Renal cortex interstitium (tissue), 11 donors: Measurements from ENCODE around the gene ARL5A. TPM values are rescaled to one million over a fixed set of nuclear protein-coding genes. Genes with fewer than 3 reads are reported as not detected.

Experiments used
- DNase-seq, 11 donors: peaks; one replicate each; pipeline ENCODE4 v3.0.0-alpha.2; 2013; ENCODE audit warnings: low read depth in 9 of 11, low spot score in 4 of 11; ENCODE audit errors: extremely low read depth in 1 of 11
- polyA plus RNA-seq, 3 donors: library from polyadenylated mRNA; unstranded; fragments of 120-200 nt; gene quantifications; one replicate each; pipeline ENCODE4 v1.2.1, GENCODE V29; 2013; ENCODE audit not compliant: insufficient read length in 3 of 3

The ARL5A gene
- polyA plus RNA-seq, 3 donors: 37.5 to 43.5 (median 41.3) TPM

DNA sequence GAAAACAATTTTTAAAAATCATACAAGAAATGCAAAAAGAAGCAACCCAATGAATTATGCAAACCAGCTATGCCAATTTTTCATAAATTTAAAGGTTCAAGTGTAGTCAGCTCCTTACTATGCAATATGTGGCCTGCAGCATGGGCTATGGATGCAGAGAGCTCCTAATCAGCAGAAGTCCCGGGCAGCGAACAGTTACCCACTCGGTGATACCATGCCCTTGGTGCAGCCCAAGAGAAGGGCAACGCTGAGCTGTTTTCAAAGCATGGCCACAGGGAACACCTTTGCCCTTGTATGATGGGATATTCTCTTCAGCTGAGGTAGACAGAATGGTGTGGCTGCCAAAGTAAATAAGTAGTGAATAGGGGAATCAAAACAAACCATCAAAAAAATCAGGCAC is 17.3 kb upstream of the ARL5A start:
- no peak for DNase-seq

DNA sequence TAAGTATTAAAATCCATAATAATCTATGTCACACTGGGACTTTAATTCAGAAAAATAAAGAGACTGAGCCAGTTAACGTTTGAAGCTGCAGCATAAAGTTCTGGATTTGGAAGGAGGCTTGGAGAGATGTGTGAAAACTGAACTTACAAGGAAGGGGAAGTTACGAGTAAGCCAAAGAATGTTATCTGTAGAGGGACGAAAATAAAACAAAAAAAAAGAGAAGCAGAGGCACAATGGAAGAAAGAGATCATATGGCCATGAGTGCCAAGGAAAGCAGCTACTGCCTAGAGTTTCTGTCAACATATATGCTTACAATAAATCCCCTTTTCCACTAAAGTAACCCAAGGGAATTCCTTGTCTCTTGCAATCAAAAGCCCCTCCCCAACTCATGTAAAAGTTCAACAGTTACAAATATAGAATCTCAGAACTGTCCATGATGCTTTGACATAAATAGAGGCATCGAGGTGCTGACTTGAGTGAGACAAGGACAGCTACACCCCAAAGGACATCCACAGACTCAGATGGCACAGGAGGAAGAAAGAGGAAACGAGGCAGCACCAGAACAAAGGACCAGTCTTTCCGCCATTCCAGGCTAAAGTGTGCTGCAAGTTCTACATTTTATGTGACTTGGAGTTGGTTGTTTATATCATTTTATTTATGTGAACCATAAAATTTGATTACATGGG is 16.1 kb upstream of the ARL5A start:
- DNase-seq: peak in 1 of 11 donors; percentile 29

- no peak for DNase-seq
These were observed 15.5 kb upstream of the ARL5A start for GRCh38 chr2:151843691-151844061.

DNA sequence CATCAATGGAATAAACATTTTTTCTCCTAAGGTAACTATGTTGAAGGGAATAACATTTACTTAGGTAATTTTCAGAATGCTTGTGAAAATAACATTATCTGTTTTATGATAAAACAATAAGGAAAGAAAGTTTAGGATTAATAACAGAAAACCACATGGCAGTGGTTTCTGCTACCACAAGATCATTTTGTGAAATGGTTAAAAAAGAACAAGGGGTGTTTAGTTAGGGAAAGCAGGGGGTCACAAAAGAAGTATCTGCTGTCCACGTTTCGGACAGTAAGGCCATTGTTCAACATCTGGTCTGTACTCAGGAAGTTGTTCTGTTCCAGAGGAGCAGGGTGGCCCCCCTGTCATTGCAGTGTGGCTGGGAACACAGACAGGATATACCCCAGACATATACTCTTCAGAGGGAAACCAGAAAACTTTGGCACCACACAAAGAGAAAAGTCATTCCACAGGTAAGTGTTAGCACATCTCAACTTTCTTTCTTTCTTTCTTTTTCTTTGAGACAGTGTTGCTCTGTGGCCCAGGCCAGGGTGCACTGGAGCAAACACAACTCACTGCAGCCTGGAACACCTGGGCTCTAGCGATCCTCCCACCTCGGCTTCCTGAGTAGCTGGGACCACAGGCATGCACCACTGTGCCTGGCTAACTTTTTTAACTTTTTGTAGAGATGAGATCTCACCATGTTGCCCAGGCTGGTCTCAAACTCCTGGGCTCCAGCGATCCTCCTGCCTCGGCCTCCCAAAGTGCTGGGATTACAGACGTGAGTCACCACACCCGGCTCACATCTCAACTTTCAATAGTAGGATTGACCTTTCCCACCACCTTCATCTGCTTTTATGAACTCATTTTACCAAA is 14.8 kb upstream of the ARL5A start:
- DNase-seq: no peak

DNA sequence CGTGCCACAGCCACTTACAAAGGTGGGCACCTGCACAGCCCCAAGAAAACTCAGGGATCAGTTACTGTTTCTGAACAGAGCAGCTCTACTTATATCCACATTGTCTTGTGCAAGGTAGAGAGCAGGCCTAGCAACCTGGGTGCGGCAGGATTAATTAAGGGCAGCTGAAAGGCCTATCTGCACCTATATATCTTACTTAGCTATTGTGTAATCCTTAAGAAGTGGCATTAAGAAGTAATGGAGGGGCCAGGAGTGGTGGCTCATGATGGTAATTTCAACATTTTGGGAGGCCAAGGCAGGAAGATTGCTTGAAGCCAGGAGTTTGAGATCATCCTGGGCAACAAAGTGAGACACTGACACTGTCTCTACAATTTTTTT is 12.8 kb upstream of the ARL5A start:
- DNase-seq: no peak

- no peak for DNase-seq
These were observed 12.2 kb upstream of the ARL5A start for GRCh38 chr2:151840216-151841046.

DNA sequence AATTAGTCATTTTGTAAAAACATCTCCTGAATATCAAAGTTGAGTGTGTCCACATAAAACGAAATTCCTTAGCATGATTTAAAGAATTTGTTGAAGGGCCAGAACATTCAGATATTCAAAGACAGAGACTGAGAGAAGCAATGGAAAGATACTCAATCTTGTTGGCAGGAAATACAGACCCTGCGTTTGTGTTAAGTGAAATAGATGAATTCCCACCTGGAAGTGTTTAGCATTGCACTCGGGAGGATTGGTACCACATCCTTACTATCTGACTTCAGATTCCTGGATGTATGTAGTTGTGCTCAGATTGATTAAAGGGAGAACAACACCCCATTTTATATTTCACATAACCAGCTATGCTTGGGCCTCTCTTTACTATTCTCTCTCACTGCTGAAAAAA is 9.7 kb upstream of the ARL5A start:
- DNase-seq: no peak

DNA sequence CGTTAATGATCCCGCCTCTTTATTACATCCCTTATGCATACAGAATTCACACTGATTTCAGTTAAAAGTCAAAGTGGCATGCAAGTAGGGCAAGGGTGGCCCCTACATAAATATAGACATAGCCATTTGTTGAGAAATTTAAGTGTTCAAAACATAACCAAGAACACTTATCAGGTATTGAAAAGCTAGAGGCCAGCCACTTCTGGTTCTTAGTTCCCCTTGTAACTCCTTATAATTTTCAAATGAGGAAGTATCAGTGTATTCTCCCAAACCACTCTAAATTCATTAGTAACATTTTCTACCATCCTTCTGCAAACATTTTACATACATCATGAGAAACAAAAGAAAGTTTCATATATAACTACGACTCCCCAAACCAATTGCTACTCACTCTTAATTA is 5.8 kb upstream of the ARL5A start:
- no peak for DNase-seq

GRCh38 chr2:151830961-151831360 is 2.7 kb upstream of the ARL5A start:
- DNase-seq: no peak

GRCh38 chr2:151828890-151829324 is 686 bp upstream of the ARL5A start:
- no peak for DNase-seq

DNA sequence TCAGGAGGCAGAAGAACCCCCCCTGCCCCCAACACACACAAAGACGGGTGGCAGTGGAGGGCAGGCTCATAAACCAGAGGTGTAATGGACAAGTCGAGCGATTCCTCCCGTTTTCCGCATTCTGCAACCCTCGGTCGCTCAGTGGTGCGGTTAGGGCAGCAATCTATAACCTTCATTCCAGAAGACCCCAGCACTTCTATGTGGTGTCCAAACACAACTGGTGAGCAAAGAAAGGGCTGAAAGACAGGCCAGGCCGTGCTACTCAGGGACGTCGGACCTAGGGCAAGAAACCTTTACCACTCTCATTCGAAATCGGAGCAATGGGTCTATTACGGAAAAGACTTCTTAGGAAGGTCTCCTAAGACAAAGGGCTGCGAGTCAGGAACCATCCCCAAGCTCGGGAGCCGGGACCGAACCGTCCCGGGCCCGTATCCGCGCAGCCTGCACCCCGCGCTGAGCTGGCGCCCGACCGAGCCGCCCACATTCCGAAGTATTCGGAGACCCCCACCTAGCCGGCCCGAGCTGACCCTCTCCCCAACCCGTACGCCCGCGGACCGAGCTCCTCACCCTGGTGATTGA is 568 bp downstream of the ARL5A start:
- peak in 3 of 11 donors; percentile 26 to 33 (median 29) for DNase-seq

DNA sequence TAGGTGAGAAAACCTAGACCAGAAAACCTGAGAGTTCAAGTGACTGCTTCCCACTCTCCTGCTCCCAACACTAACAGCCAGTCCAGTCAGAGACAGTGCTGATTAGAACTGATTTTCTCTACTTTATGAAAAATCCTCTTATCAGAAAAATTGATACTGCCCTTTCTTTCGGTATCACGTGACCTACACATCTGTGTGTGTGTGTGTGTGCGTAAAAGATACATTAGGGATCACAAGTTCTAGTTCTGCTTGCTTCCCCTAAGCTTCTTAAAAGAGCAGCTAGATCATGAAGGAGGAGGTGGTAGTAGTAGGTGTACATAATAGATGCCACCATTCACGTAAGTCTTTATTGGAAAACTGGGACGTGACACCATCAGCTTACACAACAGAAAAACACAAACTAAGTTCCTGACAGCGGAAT is 1.5 kb downstream of the ARL5A start:
- no peak for DNase-seq

- DNase-seq: no peak
These were observed 3.3 kb downstream of the ARL5A start for GRCh38 chr2:151824886-151825285.

- no peak for DNase-seq
These were observed 4.6 kb downstream of the ARL5A start for GRCh38 chr2:151823651-151824050.

GRCh38 chr2:151819920-151820319 is 8.3 kb downstream of the ARL5A start:
- no peak for DNase-seq

GRCh38 chr2:151817929-151818328 is 10.3 kb downstream of the ARL5A start:
- no peak for DNase-seq

- no peak for DNase-seq
These were observed 11.4 kb downstream of the ARL5A start for GRCh38 chr2:151816843-151817242.

- no peak for DNase-seq
These were observed 12.3 kb downstream of the ARL5A start for GRCh38 chr2:151815821-151816489.

DNA sequence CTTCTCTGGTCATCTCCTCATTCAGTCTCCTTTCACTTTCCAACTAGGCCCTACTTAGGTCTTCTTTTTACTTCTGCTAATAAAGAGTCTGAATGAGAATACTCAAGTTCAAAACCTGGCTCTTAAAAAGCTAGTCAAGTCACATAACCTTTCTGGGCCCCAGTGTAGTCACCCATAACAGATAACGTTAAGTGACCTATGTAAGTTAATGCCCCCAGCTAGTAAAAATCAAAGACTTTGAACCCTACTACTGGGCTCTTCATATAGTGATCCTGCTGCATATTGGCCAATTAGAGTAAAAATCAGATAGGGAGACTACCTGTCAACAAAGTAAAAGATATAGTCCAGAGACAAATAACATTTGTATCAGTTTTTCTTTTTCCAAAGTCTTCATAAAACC is 17.7 kb downstream of the ARL5A start:
- no peak for DNase-seq
